Heart right ventricle (tissue), 16 donors: ENCODE data around the gene PTPRN2. TPM values are rescaled to one million over a fixed set of nuclear protein-coding genes. Genes with fewer than 3 reads are reported as not detected.

Experiments
- ATAC-seq, 8 donors: fragments of 200-7000 bp; cut with Tn5 transposase; one replicate each; pipeline ENCODE4 v1.9.1; 2020; ENCODE audit warnings: mild to moderate bottlenecking in 8 of 8, moderate library complexity in 8 of 8, moderate number of reproducible peaks in 1 of 8
- DNase-seq, 2 donors: peaks; one replicate each; pipeline ENCODE4 v3.0.0-alpha.2; 2020
- H3K27ac ChIP-seq, 10 donors: fragments of 200-600 bp; sonication (generic) in 2 of 10; one replicate each; pipeline versions ENCODE4 v1.5.0 to v1.8.0; 2020 to 2022; ENCODE audit warnings: mild to moderate bottlenecking in 3 of 10
- H3K27me3 ChIP-seq, 7 donors: fragments of 200-600 bp; one replicate each; pipeline ENCODE4 v1.8.0; 2021 to 2022; ENCODE audit warnings: mild to moderate bottlenecking in 2 of 7
- H3K36me3 ChIP-seq, 9 donors: fragments of 200-600 bp; sonication (generic) in 1 of 9; one replicate each; pipeline versions ENCODE4 v1.5.0 to v1.8.0; 2020 to 2022; ENCODE audit warnings: mild to moderate bottlenecking in 2 of 9
- H3K4me1 ChIP-seq, 9 donors: fragments of 200-600 bp; sonication (generic) in 1 of 9; one replicate each; pipeline versions ENCODE4 v1.5.0 to v1.8.0; 2020 to 2022; ENCODE audit warnings: mild to moderate bottlenecking in 4 of 9
- H3K4me3 ChIP-seq, 10 donors: fragments of 200-600 bp; sonication (generic) in 2 of 10; one replicate each; pipeline versions ENCODE4 v1.5.0 to v1.8.0; 2020 to 2022; ENCODE audit warnings: mild to moderate bottlenecking in 7 of 10, moderate library complexity in 2 of 10
- H3K9me3 ChIP-seq, 11 donors: fragments of 200-600 bp in 10 of 11; sonication (generic) in 2 of 11; one replicate each; pipeline versions ENCODE4 v1.5.0 to v1.8.0; 2013 to 2022; ENCODE audit warnings: mild to moderate bottlenecking in 2 of 11, control low read depth in 1 of 11, moderate library complexity in 1 of 11
- CTCF ChIP-seq, 9 donors: fragments of 200-600 bp; sonication (generic) in 2 of 9; IDR thresholded peaks; one replicate each; pipeline versions ENCODE4 v1.5.0 to v1.8.0; 2021 to 2022; ENCODE audit warnings: antibody characterized with exemption in 9 of 9, mild to moderate bottlenecking in 5 of 9, moderate library complexity in 1 of 9
- WGBS, 2 donors: extraction: QIAGEN DNeasy Blood & Tissue Kit; methylation state at CpG; one replicate each; pipeline ENCODE4 v1.1.7; 2013; ENCODE audit warnings: inconsistent platforms in 1 of 2; 5-methylcytosine and 5-hydroxymethylcytosine counted together
- intact Hi-C, 10 donors: fragments of 100-400 bp; cut with DNase I; formaldehyde crosslinking; loops; one replicate each; pipeline versions ENCODE4 v1.11.1 to v1.14.2; 2022
- polyA plus RNA-seq, 2 donors: library from polyadenylated mRNA; stranded (reverse); fragments of 200-250 nt; gene quantifications; one replicate each; pipeline ENCODE4 v1.2.3, GENCODE V29; 2013
- total RNA-seq, 10 donors: library from RNA; stranded (reverse); fragmentation: NEBNext Ultra II Directional in 3 of 10; extraction: Animal tissue kit (Norgen Biotek cat#: 25700) in 3 of 10; gene quantifications; one replicate each; pipeline versions ENCODE4 v1.2.1 to v1.2.4, GENCODE V29; 2021 to 2023
- donor health status: Arrhythmogenic right ventricular cardiomyopathy.
- donor health status: ischemic (EF 13 %, LVEDD 7.1; RV severe dilation, severe dysfunction).
- donor health status: healthy with polysubstance abuse.
- donor health status: DM: no; HTN: yes; CAD: no.
- donor health status: DM: no; HTN: no; CAD: no.
- donor health status: ischemic (EF 25% LVEDD 6.9; RV normal size, moderate dysfunction).
- donor health status: ischemic (EF 25% LVEDD 5.7; RV mildly dilated, moderate dysfunction).
- donor health status: healthy.
- donor health status: DM: yes; HTN: yes; CAD: no.
- donor health status: Ischemic cardiomyopathy.
- donor health status: ischemic (EF 35%, LVEDD 5.7; RV mildly dilated, moderate dysfunction).
- donor health status: nonischemic (EF 11% LVEDD 7.7; RV severe dilation, severe dysfunction).
- donor health status: DM: yes; HTN: yes; CAD: no.
- donor health status: PGD.
- donor health status: ischemic (EF 29% LVEDD 5.4; RV normal size, mild dysfunction).
- donor health status: nonischemic (EF 23%, LVEDD 6.1; RV moderate dilation, normal function).

Gene PTPRN2
- total and polyA plus RNA-seq, 12 donors = 0.82 to 1.8 (median 1.3) TPM

DNA sequence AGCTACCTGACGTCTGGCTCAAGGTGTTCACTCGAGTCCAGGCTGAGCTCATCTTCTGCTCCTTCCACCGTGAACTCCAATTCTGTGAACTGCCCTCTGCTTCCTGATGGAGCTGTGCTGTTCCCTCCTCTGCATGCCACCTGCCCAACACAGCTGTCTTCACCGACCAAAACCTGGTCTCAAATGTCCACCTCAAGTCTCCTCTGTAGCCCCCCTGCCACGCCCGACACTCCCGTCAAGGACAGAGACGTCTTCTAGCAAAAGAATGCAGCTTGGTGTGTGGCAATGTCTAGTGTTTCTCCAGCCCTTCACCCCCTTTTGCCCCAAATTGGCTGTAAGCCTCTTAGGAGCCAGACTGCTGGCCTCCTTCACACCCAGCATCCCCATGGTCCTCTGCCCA lies 945.8 kb downstream of the PTPRN2 start:
- Histone ChIP-seq H3K4me1 (no peaks in the 10 kb centered on the region), H3K27me3 (peaks cover 0 to 7% (median 3%) of the 10 kb centered on the region in 7 donors), H3K9me3 (peaks cover 0 to 22% (median 10%) of the 10 kb centered on the region in 11 donors), H3K36me3 (no peaks in the 10 kb centered on the region), H3K4me3 (no peak overlapping the region), H3K27ac (no peak overlapping the region)
- intact Hi-C loops = no loop called here
- TF ChIP-seq CTCF (IDR thresholded peaks at IDR 0.05) = no peak
- DNase-seq = no peak
- ATAC-seq = no peak
- WGBS, 2 donors = 80 to 87% methylated on average over 8 of the region's 8 CpGs

DNA sequence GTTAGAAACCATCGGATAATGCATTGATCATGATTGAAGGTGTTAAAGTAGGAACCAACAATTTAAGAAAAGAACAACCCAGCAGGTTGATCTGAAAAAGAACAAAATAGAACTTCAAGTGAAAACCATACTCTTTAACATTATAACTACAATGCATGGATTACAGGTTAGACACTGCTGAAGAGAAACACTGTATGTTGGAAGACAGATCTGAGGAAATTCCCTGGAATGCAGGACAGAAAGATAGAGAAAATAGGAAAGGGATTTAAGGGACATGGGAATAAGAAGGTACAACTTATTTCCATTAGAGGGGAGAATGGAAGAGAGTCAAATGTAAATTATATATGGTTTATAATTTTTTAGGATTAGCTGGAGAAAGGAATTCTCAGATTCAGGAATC lies 947.5 kb downstream of the PTPRN2 start:
- H3K36me3 ChIP-seq = no peaks in the 10 kb centered on the region
- H3K27me3 ChIP-seq = peaks cover 0 to 7% (median 5%) of the 10 kb centered on the region in 7 donors
- ATAC-seq (no peak), DNase-seq (no peak)
- intact Hi-C loops = no loop called here
- H3K4me1 ChIP-seq = no peaks in the 10 kb centered on the region
- peaks cover 0 to 22% (median 10%) of the 10 kb centered on the region in 11 donors for H3K9me3 ChIP-seq
- H3K27ac ChIP-seq = no peak overlapping the region
- 94 to 100% methylated on average over 1 of the region's 1 CpG for WGBS, 2 donors
- no peak overlapping the region for H3K4me3 ChIP-seq
- no peak for TF ChIP-seq CTCF (IDR thresholded peaks at IDR 0.05)

DNA sequence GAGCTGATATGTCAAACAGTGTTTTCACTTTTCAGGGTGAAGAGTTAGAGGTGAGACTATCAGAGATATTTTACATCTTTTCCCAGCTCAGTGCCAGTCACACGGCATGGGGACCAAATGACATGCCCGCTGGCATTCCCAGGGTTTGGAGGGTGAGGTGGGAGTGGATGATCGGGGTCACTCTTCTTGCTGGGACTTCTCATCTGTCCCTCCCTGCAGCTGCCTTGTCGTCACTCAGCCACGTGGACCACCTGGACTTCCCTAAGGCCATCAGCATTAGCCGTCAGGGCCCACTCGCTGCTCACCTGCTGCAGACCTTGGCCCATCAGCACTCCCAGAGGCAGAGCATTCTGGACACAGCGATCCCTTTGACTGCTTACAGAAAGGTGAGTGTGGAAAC lies 949.1 kb downstream of the PTPRN2 start:
- Histone ChIP-seq H3K9me3 (peaks cover 0 to 22% (median 10%) of the 10 kb centered on the region in 11 donors), H3K27me3 (peaks cover 0 to 15% (median 9%) of the 10 kb centered on the region in 7 donors), H3K36me3 (no peaks in the 10 kb centered on the region), H3K4me3 (no peak overlapping the region), H3K27ac (no peak overlapping the region), H3K4me1 (no peaks in the 10 kb centered on the region)
- DNase-seq (no peak), ATAC-seq (no peak)
- 88% methylated on average over 8 of the region's 8 CpGs for WGBS, 2 donors
- TF ChIP-seq CTCF (IDR thresholded peaks at IDR 0.05) = no peak
- intact Hi-C loops = no loop called here

DNA sequence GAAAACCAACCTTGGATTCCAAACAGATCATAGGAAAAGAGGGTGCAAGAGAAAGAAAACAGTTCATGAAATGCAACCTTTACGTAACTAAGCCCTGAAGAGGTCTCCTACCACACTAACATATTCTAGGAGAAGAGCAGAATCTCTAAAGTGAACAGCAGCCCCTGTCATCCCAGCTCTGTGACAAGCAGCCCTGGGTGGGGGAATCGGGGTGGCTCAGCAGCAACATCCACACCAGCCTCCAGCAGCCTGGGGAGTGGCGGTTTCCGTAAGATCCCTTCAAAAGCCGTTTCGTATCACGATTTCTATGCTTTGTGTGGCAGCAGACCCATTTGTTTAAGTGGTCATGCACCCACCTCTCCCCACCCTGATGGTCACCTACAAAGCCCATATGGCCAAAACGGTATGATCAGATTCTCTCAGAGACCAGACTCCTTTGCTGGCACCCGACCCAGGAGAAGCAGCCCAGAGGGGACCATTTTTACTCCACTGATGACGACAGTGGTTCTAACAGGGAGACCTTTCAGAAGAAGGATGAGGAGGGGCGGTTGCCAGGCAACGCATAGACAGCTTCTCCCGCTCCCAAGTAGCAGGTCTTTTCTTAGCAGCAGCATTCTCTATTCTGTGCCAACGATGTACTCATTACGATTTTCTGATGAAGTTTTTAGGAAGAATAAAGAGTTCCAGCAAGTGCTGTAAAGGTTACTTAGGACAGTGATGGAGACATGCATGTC lies 950.2 kb downstream of the PTPRN2 start:
- WGBS, 2 donors = 77 to 82% methylated on average over 15 of the region's 15 CpGs

More for the DNA sequence above, 950.2 kb downstream of the PTPRN2 start:
- DNase-seq = no peak
- intact Hi-C loops = no loop called here
- no peak for ATAC-seq
- Histone ChIP-seq H3K9me3 (peaks cover 0 to 22% (median 10%) of the 10 kb centered on the region in 11 donors), H3K36me3 (no peaks in the 10 kb centered on the region), H3K27ac (no peak overlapping the region), H3K4me1 (no peaks in the 10 kb centered on the region), H3K27me3 (peaks cover 0 to 23% (median 11%) of the 10 kb centered on the region in 7 donors), H3K4me3 (no peak overlapping the region)
- no peak for TF ChIP-seq CTCF (IDR thresholded peaks at IDR 0.05)
